Mesothelial cell of epicardium (in vitro differentiated cells): ENCODE data around the gene TAL1. TPM values are rescaled to one million over a fixed set of nuclear protein-coding genes. Genes with fewer than 3 reads are reported as not detected.
"Not testable (repeated sequence)": the region's sequence is repeated elsewhere in the genome, so short reads cannot be mapped to it uniquely, and the experiment has no call there.

Source experiments
- DNase-seq, 2 experiments: peaks; one replicate each; pipeline ENCODE4 v3.0.0; 2021; ENCODE audit warnings: low spot score in 2 of 2; ENCODE audit not compliant: unreplicated experiment in 2 of 2
- H3K27ac Mint-ChIP-seq: 2 replicates; pipeline ENCODE4 v1.8.0; 2021; ENCODE audit warnings: mixed read lengths
- H3K27me3 Mint-ChIP-seq: 2 replicates; pipeline ENCODE4 v1.8.0; 2021; ENCODE audit warnings: low read depth, mixed read lengths
- H3K36me3 Mint-ChIP-seq: 2 replicates; pipeline ENCODE4 v1.8.0; 2021; ENCODE audit warnings: mixed read lengths
- H3K4me1 Mint-ChIP-seq: 2 replicates; pipeline ENCODE4 v1.8.0; 2021; ENCODE audit warnings: mixed read lengths
- H3K4me3 Mint-ChIP-seq: 2 replicates; pipeline ENCODE4 v1.8.0; 2021; ENCODE audit warnings: mild to moderate bottlenecking, moderate library complexity, mixed read lengths
- H3K9me3 Mint-ChIP-seq: 2 replicates; pipeline ENCODE4 v1.8.0; 2021; ENCODE audit warnings: mixed read lengths
- total RNA-seq: library from RNA; stranded (reverse); gene quantifications from 3 replicates; pipeline ENCODE4 v1.2.1, GENCODE V29; 2021
- TF ChIP-seq, protein P1 (sequence below): fragments of 200-600 bp; sonication (generic); IDR thresholded peaks from one replicate; pipeline ENCODE4 v1.5.0; 2021; ENCODE audit warnings: antibody characterized with exemption; ENCODE audit not compliant: unreplicated experiment

TAL1 gene
- total RNA-seq, 1 donor from 2014 or later, result not detected

DNA sequence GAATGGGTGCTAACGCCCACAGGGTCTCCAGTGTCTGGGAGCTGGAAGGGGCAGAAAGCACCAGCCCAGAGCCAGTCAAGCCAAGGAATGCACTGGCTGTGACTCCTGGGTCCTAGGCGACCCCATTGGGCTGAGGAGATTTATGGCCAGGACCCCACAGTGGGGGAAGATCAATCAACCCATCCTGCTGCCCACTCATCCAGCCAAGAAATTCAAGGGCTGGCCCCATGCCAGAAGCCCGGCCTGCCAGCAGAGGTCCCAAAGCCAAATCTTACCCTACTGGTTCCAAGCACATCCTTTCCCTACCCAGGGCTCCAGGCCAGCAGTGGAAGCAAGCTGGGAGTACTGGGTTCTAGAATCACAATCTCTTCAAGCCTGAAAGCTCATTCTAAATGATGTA is 35.4 kb downstream of the TAL1 start:
- H3K27me3 Mint-ChIP-seq, result peaks cover 47% of the 10 kb centered on the region
- peaks cover 17% of the 10 kb centered on the region for H3K4me1 Mint-ChIP-seq
- H3K9me3 Mint-ChIP-seq, result no peaks in the 10 kb centered on the region
- H3K36me3 Mint-ChIP-seq, result no peaks in the 10 kb centered on the region
- no peak overlapping the region for H3K4me3 Mint-ChIP-seq
- DNase-seq, result no peak
- H3K27ac Mint-ChIP-seq, result no peak overlapping the region
- TF ChIP-seq, protein P1, sequence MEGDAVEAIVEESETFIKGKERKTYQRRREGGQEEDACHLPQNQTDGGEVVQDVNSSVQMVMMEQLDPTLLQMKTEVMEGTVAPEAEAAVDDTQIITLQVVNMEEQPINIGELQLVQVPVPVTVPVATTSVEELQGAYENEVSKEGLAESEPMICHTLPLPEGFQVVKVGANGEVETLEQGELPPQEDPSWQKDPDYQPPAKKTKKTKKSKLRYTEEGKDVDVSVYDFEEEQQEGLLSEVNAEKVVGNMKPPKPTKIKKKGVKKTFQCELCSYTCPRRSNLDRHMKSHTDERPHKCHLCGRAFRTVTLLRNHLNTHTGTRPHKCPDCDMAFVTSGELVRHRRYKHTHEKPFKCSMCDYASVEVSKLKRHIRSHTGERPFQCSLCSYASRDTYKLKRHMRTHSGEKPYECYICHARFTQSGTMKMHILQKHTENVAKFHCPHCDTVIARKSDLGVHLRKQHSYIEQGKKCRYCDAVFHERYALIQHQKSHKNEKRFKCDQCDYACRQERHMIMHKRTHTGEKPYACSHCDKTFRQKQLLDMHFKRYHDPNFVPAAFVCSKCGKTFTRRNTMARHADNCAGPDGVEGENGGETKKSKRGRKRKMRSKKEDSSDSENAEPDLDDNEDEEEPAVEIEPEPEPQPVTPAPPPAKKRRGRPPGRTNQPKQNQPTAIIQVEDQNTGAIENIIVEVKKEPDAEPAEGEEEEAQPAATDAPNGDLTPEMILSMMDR, result no peak

DNA sequence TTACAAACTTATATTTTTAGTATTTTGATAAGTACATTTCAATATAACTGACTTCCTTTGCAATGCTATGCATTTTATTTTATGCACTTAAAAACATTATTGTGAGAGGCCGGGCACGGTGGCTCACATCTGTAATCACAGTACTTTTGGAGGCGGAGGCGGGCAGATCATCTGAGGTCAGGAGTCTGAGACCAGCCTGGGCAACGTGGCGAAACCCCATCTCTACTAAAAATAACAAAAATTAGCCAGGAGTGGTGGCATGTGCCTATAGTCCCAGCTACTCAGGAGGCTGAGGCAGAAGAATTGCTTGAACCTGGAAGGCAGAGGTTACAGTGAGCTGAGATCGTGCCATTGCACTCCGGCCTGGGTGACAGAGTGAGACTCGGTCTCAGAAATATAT is 36.0 kb downstream of the TAL1 start:
- not testable (repeated sequence) for H3K4me3 Mint-ChIP-seq, DNase-seq, H3K27ac Mint-ChIP-seq, H3K36me3 Mint-ChIP-seq, H3K9me3 Mint-ChIP-seq
- H3K4me1 Mint-ChIP-seq, result peaks cover 17% of the 10 kb centered on the region
- H3K27me3 Mint-ChIP-seq, result peaks cover 40% of the 10 kb centered on the region

DNA sequence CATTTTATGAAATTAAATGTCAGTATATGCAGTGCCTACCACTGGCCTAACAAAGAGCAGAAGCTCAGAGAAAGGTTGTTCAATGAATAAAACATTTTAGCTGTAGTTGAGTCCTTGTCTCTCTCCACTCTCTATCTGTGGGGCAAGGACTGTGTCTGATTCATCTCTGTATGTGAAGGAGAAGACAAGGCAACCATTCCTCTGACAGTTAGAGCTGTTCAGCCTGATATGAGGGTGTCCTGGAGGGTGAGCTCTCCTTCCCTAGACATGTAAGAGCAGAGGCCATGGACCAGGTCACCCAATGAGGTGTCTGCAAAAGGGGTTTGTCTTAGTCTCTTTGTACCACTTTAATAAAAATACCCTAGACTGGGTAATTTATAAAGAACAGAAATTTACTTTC is 37.7 kb downstream of the TAL1 start:
- no peak overlapping the region for H3K27ac Mint-ChIP-seq
- peaks cover 23% of the 10 kb centered on the region for H3K4me1 Mint-ChIP-seq
- H3K4me3 Mint-ChIP-seq, result no peak overlapping the region
- peaks cover 29% of the 10 kb centered on the region for H3K27me3 Mint-ChIP-seq
- no peaks in the 10 kb centered on the region for H3K36me3 Mint-ChIP-seq
- TF ChIP-seq, protein P1, result no peak
- no peaks in the 10 kb centered on the region for H3K9me3 Mint-ChIP-seq
- DNase-seq, result no peak

DNA sequence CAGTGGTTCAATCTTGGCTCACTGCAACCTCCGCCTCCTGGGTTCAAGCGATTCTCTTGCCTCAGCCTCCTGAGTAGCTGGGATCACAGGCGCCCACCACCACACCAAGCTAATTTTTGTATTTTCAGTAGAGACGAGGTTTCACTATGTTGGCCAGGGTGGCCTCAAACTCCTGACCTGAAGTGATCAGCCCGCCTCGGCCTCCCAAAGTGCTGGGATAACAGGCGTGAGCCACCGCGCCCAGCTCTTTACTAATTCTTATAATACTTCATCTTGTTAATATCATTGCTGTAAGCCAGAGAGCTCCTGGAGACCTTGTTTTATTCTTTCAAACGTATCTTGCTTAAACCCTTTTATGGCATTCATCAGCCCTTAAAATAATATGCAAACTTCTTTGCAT is 38.5 kb downstream of the TAL1 start:
- not testable (repeated sequence) for H3K4me3 Mint-ChIP-seq, H3K36me3 Mint-ChIP-seq, DNase-seq, H3K27ac Mint-ChIP-seq, H3K9me3 Mint-ChIP-seq
- Mint-ChIP-seq H3K4me1 (peaks cover 23% of the 10 kb centered on the region), H3K27me3 (peaks cover 21% of the 10 kb centered on the region)

DNA sequence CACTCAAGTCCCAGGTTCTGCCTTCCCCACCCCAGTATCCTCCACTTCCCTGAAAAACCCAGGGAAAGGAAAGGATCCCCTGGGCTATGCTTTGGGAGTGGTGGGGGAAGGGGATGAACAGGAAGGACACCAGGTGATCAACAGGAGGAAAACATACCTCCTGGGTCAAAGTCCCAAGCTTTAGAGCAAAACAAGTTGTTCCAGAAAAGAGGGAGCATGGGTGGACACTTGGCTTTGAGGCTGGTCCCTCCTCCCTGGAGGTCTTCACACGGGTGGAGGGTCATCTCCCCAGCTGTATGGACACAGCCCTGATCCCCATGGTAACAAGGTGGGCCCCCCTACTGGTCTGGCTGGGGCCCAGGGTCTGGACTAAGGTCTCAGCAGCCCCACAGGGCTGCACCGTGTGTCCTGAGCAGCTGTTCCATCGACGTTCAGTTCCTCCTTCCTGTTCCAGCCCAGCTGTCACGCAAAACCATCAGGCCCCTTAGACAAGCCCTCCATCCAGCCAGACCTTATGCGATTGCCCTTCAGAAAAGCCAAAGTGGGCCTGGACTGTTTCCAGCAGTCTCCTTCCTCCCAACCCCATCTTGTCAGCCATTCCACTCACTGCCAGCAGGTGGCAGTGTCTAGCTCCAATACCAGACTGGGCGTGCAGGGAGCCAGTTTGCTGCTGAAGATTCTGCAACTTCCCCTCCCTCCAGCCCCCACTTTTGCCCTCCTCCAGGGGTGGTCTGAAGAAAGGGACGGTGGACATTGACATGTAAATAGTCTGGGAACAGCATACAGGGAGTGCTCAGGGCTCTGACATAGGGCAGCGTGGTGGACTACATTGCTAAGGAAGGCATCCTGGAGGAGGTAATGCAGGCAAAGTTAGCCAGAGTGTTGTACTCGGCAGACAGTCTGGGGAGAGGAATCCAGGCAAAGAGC is 39.3 kb downstream of the TAL1 start:
- no peak overlapping the region for H3K27ac Mint-ChIP-seq
- no peak overlapping the region for H3K4me3 Mint-ChIP-seq
- no peaks in the 10 kb centered on the region for H3K9me3 Mint-ChIP-seq

DNA sequence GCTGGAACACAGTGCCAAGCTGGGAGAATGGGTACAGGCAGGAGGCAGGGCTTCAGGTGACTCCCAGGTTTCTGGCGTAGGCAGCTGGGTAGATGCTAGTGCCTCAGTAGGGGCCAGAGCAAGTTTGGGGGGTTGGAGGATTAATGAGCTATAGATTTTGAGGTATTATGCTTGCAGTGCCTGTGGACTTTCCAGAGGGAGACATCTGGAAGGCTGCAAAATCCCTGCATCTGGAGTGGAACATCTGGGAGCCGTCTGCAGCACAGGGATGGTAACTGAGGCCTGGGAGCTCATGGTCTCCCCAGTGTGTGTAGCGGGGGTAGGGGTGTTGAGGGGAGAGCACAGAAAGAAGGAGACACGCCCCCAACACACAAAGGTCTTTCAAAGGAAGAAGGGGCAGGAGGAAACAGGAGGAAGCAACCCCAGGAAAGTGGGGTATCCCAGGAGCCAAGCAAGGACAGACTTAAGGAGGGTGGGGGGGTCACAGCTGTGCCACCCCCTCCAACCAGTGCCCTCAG is 40.0 kb downstream of the TAL1 start:
- TF ChIP-seq, protein P1, result no peak
- Mint-ChIP-seq H3K9me3 (no peaks in the 10 kb centered on the region), H3K4me1 (peaks cover 23% of the 10 kb centered on the region), H3K27me3 (peaks cover 12% of the 10 kb centered on the region), H3K4me3 (no peak overlapping the region), H3K36me3 (no peaks in the 10 kb centered on the region), H3K27ac (peak overlapping the region; percentile 86)
- peak in 1 of 2 experiments; percentile 31 for DNase-seq

More for the DNA sequence above, 39.3 kb downstream of the TAL1 start:
- DNase-seq, result peak; percentile 64 to 82
- H3K27me3 Mint-ChIP-seq, result peaks cover 15% of the 10 kb centered on the region
- no peaks in the 10 kb centered on the region for H3K36me3 Mint-ChIP-seq
- TF ChIP-seq, protein P1, result peak; percentile 94
- H3K4me1 Mint-ChIP-seq, result peaks cover 23% of the 10 kb centered on the region
